RWPE2 (cell line): Measurements from ENCODE around the gene TFEC.

Source experiments
- ATAC-seq: fragments of 200-7000 bp; cut with Tn5 transposase; 3 replicates; pipeline ENCODE4 v1.9.1; 2021; ENCODE audit warnings: low read depth
- DNase-seq: peaks from one replicate; pipeline ENCODE4 v3.0.0-alpha.2; 2020; ENCODE audit warnings: low spot score
- H3K27ac ChIP-seq: fragments of 450-650 bp; 2 replicates; pipeline ENCODE4 v1.5.1; 2017; ENCODE audit warnings: mild to moderate bottlenecking; ENCODE audit not compliant: poor library complexity, severe bottlenecking
- H3K27me3 ChIP-seq: fragments of 250-450 bp; sonication (Bioruptor Pico); 2 replicates; pipeline ENCODE4 v1.5.1; 2021; ENCODE audit warnings: mild to moderate bottlenecking, moderate library complexity; ENCODE audit not compliant: insufficient read depth, poor library complexity, severe bottlenecking
- H3K36me3 ChIP-seq: fragments of 250-450 bp; sonication (Bioruptor Pico); 2 replicates; pipeline ENCODE4 v1.5.1; 2020; ENCODE audit warnings: low read depth, mild to moderate bottlenecking, moderate library complexity
- H3K4me1 ChIP-seq: fragments of 250-450 bp; sonication (Bioruptor Pico); 2 replicates; pipeline ENCODE4 v1.5.1; 2021; ENCODE audit warnings: mild to moderate bottlenecking, moderate library complexity; ENCODE audit not compliant: insufficient read depth, poor library complexity, severe bottlenecking
- H3K4me3 ChIP-seq: fragments of 250-450 bp; sonication (Bioruptor Pico); 2 replicates; pipeline ENCODE4 v1.5.1; 2021; ENCODE audit warnings: mild to moderate bottlenecking, moderate library complexity; ENCODE audit not compliant: severe bottlenecking
- H3K9me3 ChIP-seq: fragments of 250-450 bp; sonication (Bioruptor Pico); 2 replicates; pipeline ENCODE4 v1.5.1; 2021; ENCODE audit warnings: mild to moderate bottlenecking, moderate library complexity; ENCODE audit not compliant: severe bottlenecking
- CTCF ChIP-seq: fragments of 450-650 bp; IDR thresholded peaks from one replicate; pipeline ENCODE4 v1.5.1; 2017; ENCODE audit warnings: mild to moderate bottlenecking, moderate library complexity; ENCODE audit not compliant: poor library complexity, severe bottlenecking

The TFEC gene

GRCh38 chr7:115906731-115907130, 123.8 kb downstream of the TFEC start:
- no peak for ATAC-seq
- no peak for TF ChIP-seq CTCF

GRCh38 chr7:115889669-115889984, 140.9 kb downstream of the TFEC start:
- no peak for ATAC-seq
- Histone ChIP-seq H3K9me3 (no peaks in the 10 kb centered on the region), H3K27me3 (no peaks in the 10 kb centered on the region), H3K4me3 (no peak overlapping the region), H3K36me3 (no peaks in the 10 kb centered on the region), H3K27ac (no peak overlapping the region), H3K4me1 (no peaks in the 10 kb centered on the region)
- TF ChIP-seq CTCF = no peak
- DNase-seq = no peak

More at GRCh38 chr7:115906731-115907130, 123.8 kb downstream of the TFEC start:
- Histone ChIP-seq H3K4me1 (no peaks in the 10 kb centered on the region), H3K9me3 (peaks cover 2% of the 10 kb centered on the region), H3K36me3 (no peaks in the 10 kb centered on the region), H3K27me3 (peaks cover 19% of the 10 kb centered on the region), H3K4me3 (no peak overlapping the region), H3K27ac (no peak overlapping the region)
- no peak for DNase-seq

DNA sequence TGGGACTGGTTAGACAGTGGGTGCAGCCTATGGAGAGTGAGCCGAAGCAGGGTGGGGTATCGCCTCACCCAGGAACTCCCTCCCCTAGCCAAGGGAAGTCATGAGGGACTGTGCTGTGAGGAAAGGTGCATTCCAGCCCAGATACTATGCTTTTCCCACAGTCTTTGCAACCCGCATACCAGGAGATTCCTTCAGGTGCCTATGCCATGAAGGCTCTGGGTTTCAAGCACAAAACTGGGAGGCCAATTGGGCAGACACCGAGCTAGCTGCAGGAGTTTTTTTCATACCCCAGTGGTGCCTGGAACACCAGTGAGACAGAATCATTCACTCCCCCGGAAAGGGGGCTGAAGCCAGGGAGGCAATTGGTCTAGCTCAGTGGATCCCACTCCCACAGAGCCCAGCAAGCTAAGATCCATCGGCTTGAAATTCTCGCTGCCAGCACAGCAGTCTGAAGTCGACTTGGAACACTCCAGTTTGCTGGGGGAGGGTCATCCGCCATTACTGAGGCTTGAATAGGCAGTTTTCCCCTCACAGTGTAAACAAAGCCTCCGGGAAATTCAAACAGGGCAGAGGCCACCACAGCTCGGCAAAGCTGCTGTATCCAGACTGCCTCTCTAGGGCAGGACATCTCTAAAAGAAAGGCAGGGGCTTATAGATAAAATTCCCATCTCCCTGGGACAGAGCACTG, 141.4 kb downstream of the TFEC start:
- no peaks in the 10 kb centered on the region for H3K9me3 ChIP-seq
- H3K4me1 ChIP-seq = no peaks in the 10 kb centered on the region
- no peak for TF ChIP-seq CTCF
- no peak overlapping the region for H3K27ac ChIP-seq
- H3K27me3 ChIP-seq = no peaks in the 10 kb centered on the region
- H3K4me3 ChIP-seq = no peak overlapping the region
- H3K36me3 ChIP-seq = no peaks in the 10 kb centered on the region
- ATAC-seq (no peak), DNase-seq (no peak)

DNA sequence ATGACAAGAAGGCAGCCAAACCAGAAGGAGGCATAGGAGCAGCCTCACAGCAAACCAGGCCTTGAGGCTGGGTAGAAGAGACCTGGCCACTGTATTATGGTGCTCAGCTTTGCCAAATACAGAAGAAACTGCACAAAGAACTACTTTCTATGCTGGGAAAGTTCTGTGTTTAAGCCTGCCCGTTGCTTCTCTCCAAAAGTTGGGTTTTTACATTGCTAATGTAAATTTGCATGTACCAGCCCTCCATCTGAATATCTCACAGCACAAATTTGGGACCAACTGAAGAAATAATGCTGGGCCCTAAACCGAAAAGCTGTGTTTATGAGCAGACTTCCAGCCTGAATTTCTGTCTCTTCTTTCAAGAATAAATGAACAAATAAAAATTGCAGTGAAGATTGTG, 145.0 kb downstream of the TFEC start:
- DNase-seq (no peak), ATAC-seq (no peak)
- Histone ChIP-seq H3K9me3 (no peaks in the 10 kb centered on the region), H3K4me3 (no peak overlapping the region), H3K27me3 (no peaks in the 10 kb centered on the region), H3K27ac (no peak overlapping the region), H3K36me3 (no peaks in the 10 kb centered on the region), H3K4me1 (no peaks in the 10 kb centered on the region)
- no peak for TF ChIP-seq CTCF
